ENCODE data around the gene HDHD3. TPM values are rescaled to one million over a fixed set of nuclear protein-coding genes. Genes with fewer than 3 reads are reported as not detected.
A peak's percentile ranks its signal among the peaks of the same experiment; 100 is the strongest.

The HDHD3 gene
- total RNA-seq, 1 donor from 2014 or later, result 7.2 TPM

DNA sequence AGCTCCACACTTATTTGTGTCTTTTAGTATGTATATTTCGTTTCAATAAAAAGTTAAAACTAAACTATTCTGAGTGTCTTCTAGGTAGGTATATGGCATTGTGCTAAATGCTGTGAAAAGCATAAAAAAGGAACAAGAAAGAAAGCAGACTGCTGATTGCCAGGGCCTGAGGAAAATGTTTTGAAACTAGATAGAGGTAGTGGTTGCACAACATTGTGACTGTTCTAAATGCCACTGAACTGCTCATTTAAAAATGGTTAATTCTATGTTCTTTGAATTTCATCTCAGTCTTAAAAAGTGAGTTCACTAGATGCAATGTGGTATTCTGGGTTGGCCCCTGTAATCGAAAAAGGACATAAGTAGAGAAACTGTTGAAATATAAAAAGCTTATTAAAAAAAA is 26.9 kb upstream of the HDHD3 start:
- Mint-ChIP-seq H3K27me3 (ENCODE audit: unreplicated experiment) (no peaks in the 10 kb centered on the region), H3K9me3 (ENCODE audit: unreplicated experiment) (no peaks in the 10 kb centered on the region), H3K4me3 (ENCODE audit: unreplicated experiment) (no peak overlapping the region), H3K36me3 (ENCODE audit: unreplicated experiment) (no peaks in the 10 kb centered on the region), H3K4me1 (ENCODE audit: low read depth, unreplicated experiment) (no peaks in the 10 kb centered on the region), H3K27ac (ENCODE audit: unreplicated experiment) (no peak overlapping the region)
- DNase-seq, result no peak
- no peak for TF ChIP-seq CTCF (IDR thresholded peaks at IDR 0.05; ENCODE audit: partially characterized antibody, unreplicated experiment)

- DNase-seq, result peak; percentile 100
- no peaks in the 10 kb centered on the region for H3K27me3 Mint-ChIP-seq (ENCODE audit: unreplicated experiment)
- peak; percentile 96 for TF ChIP-seq CTCF (IDR thresholded peaks at IDR 0.05; ENCODE audit: partially characterized antibody, unreplicated experiment)
- no peaks in the 10 kb centered on the region for H3K36me3 Mint-ChIP-seq (ENCODE audit: unreplicated experiment)
- peak within 1 kb of the TSS; percentile 88 for H3K4me3 Mint-ChIP-seq (ENCODE audit: unreplicated experiment)
- H3K27ac Mint-ChIP-seq (ENCODE audit: unreplicated experiment), result no peak within 1 kb of the TSS
- no peaks in the 10 kb centered on the region for H3K9me3 Mint-ChIP-seq (ENCODE audit: unreplicated experiment)
- H3K4me1 Mint-ChIP-seq (ENCODE audit: low read depth, unreplicated experiment), result no peaks in the 10 kb centered on the region
Measured at GRCh38 chr9:113401027-113401792, 24.4 kb upstream of the HDHD3 start, which contains the start of gene ALAD. Gene ALAD (minus strand): TSS chr9:113401284. CDS start chr9:113393559, 7,725 bp downstream.

DNA sequence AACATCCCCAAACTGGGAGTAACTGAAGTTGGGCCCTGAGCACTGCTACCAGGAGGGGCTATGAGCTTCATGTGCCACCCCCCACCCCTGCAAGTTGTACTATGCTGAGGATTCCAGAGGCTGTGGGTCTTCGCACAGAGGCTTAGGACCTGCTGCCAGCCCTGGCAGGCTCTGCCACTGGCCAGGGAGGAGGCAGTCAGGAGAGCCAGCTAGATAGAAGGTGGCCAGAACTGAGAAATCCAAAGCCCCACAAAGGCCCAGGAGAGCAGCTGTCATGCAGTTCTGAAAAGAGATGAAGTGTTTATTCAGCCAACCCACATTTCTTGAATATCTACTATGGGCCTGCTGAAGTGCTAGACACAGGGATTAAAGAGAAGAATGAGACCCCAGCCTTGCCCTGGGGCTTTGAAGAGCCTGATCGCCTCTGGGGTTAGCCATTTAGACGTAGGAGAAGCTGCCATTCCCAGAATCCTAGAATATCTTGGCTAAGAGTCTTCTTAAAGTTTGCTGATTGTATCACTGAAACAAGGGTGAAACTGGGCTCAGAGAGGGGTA is 22.9 kb upstream of the HDHD3 start:
- DNase-seq, result no peak
- H3K4me1 Mint-ChIP-seq (ENCODE audit: low read depth, unreplicated experiment), result no peaks in the 10 kb centered on the region
- peak overlapping the region; percentile 88 for H3K4me3 Mint-ChIP-seq (ENCODE audit: unreplicated experiment)
- no peak for TF ChIP-seq CTCF (IDR thresholded peaks at IDR 0.05; ENCODE audit: partially characterized antibody, unreplicated experiment)
- no peaks in the 10 kb centered on the region for H3K9me3 Mint-ChIP-seq (ENCODE audit: unreplicated experiment)
- H3K27ac Mint-ChIP-seq (ENCODE audit: unreplicated experiment), result no peak overlapping the region
- no peaks in the 10 kb centered on the region for H3K27me3 Mint-ChIP-seq (ENCODE audit: unreplicated experiment)
- no peaks in the 10 kb centered on the region for H3K36me3 Mint-ChIP-seq (ENCODE audit: unreplicated experiment)

GRCh38 chr9:113398796-113399195 is 22.0 kb upstream of the HDHD3 start:
- Mint-ChIP-seq H3K4me3 (ENCODE audit: unreplicated experiment) (no peak overlapping the region), H3K4me1 (ENCODE audit: low read depth, unreplicated experiment) (no peaks in the 10 kb centered on the region), H3K9me3 (ENCODE audit: unreplicated experiment) (no peaks in the 10 kb centered on the region), H3K27me3 (ENCODE audit: unreplicated experiment) (no peaks in the 10 kb centered on the region), H3K36me3 (ENCODE audit: unreplicated experiment) (no peaks in the 10 kb centered on the region), H3K27ac (ENCODE audit: unreplicated experiment) (no peak overlapping the region)
- TF ChIP-seq CTCF (IDR thresholded peaks at IDR 0.05; ENCODE audit: partially characterized antibody, unreplicated experiment), result no peak
- no peak for DNase-seq

GRCh38 chr9:113397203-113397631 is 20.4 kb upstream of the HDHD3 start:
- no peak for TF ChIP-seq CTCF (IDR thresholded peaks at IDR 0.05; ENCODE audit: partially characterized antibody, unreplicated experiment)
- no peaks in the 10 kb centered on the region for H3K9me3 Mint-ChIP-seq (ENCODE audit: unreplicated experiment)
- H3K27ac Mint-ChIP-seq (ENCODE audit: unreplicated experiment), result no peak overlapping the region
- H3K4me3 Mint-ChIP-seq (ENCODE audit: unreplicated experiment), result no peak overlapping the region
- DNase-seq, result no peak
- no peaks in the 10 kb centered on the region for H3K27me3 Mint-ChIP-seq (ENCODE audit: unreplicated experiment)
- H3K36me3 Mint-ChIP-seq (ENCODE audit: unreplicated experiment), result no peaks in the 10 kb centered on the region
- H3K4me1 Mint-ChIP-seq (ENCODE audit: low read depth, unreplicated experiment), result no peaks in the 10 kb centered on the region
